ENCODE data around the gene PDCD1.
"Not testable (repeated sequence)": the region's sequence is repeated elsewhere in the genome, so short reads cannot be mapped to it uniquely, and the experiment has no call there.

Gene PDCD1

DNA sequence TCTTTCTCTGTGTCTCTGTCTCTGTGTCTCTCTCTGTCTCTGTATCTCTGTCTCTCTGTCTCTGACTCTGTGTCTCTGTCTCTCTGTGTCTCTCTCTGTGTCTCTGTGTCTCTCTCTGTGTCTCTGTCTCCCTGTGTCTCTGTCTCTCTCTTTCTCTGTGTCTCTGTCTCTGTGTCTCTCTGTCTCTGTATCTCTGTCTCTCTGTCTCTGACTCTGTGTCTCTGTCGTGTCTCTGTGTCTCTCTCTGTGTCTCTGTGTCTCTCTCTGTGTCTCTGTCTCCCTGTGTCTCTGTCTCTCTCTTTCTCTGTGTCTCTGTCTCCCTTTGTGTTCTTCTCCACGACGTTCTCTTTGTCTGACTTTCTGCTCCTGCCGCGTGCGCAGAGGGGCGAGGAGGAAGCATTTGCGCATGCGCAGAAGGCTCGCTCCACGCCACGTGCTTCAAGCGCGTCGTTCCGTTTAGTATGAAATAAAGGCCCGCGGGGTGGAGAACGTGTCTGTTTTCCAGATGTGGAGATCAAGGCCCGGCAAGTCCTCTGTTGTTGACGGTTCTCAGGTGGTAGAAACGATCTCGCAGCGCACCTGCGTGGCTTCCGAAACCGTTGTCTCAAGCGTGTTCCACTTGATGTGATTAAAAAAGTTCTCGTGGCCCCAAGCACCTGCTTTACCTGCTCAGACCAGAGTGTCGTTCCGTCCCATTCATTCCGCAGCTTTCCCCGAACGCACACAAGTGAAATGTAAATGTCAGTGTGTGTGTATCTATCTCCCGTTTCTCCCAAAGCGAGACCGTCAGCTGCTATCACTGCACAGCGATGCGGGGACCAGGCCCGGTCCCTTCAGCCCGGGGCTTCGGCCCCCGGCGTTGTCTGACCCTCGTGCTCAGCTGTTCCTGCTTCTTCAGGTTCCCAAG, 34.9 kb downstream of the PDCD1 start:
- not testable (repeated sequence) for DNase-seq

GRCh38 chr2:241822264-241822623, 36.5 kb downstream of the PDCD1 start:
- no peak for DNase-seq

DNA sequence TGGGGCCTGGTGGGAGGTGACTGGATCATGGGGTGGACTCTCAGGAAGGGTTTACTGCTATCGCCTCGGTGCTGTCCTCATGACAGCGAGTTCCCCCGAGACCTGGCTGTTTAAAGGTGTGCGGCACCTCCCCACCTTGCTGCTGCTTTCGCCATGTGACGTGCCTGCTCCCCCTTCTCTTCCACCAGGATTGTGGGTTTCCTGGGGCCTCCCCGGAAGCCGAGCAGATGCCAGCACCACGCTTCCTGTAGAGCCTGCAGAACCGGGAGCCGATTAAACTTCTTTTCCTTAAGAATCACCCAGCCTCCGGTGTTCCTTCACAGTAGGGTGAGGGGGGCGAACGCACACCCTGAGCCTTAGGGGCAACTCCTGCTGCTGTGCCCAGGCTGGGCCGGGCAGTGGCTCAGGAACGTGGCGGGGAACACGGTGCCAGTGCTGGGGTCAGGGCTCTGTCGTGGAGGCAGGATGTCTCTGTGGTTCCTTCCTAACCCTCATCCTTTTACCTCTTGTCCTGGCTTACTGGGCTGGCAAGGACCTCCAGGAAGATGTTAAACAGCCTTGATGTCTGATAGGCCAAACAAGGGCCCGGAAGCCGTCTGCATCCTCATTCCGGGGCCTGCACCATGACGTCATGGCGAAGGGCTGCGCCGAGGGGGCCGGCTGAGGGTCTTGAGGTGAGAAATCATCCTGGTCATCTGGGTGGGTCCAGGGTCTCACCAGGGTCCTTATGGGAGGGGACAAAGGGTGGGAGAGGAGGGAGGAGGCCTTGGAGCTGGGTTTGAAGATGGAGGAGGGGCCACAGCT, 37.0 kb downstream of the PDCD1 start:
- no peak for DNase-seq

GRCh38 chr2:241820625-241821384, 37.9 kb downstream of the PDCD1 start:
- no peak for DNase-seq

DNA sequence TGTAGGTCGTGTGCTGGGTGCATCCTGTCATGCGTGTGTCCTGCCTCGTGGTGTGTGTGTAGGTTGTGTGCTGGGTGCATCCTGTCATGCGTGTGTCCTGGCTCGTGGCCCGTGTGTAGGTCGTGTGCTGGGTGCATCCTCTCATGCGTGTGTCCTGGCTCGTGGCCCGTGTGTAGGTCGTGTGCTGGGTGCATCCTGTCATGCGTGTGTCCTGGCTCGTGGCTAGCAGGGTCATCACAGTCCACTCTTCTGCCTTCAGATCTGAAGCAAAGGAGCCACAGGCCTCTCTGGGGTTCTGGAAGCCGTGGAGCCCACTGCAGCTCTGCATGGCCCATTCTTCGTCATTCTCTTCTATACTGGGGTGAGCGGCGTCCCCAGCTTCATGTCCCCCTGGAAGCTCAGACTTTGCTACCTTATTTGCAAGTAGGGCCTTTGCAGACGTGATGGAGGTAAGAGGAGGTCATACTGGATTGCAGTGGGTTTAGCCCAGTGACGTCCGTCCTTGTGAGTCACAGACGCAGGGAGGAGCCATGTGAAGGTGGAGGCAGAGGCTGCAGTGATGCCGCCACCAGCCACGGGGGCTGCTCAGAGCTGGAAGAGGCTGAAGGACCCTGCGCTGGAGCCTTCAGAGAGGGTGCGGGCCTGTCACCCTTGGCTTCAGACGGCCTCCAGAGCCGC, 38.6 kb downstream of the PDCD1 start:
- DNase-seq: not testable (repeated sequence)

DNA sequence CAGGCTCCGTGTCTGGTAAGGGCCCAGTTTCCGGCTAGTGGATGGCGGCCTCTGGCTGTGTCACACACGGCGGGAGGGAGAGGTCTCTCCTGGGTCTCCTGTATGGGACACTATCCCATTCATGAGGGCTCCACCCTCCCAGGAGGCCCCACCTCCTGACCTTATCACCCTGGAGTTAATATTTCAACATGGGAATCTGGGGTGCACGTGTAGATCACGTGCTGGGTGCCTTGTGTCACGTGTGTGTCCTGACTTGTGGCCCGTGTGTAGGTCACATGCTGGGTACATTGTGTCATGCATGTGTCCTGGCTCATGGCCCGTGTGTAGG, 39.8 kb downstream of the PDCD1 start:
- no peak for DNase-seq

- DNase-seq: no peak
Measured at GRCh38 chr2:241818229-241818942, 40.3 kb downstream of the PDCD1 start.

DNA sequence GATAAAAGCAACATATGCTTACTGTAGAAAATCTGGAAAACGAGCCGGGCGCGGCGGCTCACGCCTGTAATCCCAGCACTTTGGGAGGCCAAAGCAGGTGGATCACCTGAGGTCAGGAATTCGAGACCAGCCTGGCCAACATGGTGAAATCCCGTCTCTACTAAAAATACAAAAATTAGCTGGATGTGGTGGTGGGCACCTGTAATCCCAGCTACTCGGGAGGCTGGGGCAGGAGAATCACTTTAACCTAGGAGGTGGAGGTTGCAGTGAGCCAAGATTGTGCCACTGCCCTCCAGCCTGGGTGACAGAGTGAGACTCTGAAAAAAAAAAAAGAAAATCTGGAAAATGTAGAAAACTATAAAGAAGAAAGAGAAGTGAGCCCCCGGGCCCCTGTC, 40.9 kb downstream of the PDCD1 start:
- DNase-seq: not testable (repeated sequence)

DNA sequence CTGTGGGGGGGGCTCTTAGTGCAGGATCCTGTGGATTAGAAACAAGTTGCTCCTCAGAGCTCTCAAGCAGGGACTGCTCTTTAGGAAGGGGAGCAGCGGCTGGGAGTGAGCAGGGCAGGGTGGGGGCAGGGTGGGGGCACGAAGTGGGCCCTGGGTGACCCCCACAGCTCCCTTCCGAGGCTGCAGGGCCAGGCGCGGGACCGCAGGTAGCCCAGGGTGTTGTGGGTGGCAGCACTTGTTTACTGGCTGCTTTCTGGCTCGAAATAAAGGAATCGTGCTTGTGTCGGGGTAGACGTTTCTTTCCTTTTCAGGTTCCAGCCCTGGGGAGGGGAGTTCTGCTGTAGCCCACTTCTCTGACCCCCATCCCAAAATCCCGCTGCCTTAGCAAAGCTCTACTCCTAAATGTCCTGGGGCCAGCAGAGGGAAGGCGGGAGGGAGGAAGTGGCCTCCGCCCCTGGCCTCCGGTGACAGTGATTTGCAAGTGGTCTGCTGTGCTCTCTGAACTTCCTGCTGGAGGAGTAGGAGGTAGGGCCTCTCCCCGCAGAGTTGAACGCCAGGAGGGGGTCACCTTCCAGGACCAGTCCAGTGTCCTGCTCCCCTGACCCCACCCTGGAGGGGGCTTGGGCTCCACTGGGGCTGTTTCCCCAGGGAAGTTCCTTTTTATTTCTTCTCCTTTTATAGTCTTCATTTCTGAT, 41.4 kb downstream of the PDCD1 start:
- DNase-seq: no peak

DNA sequence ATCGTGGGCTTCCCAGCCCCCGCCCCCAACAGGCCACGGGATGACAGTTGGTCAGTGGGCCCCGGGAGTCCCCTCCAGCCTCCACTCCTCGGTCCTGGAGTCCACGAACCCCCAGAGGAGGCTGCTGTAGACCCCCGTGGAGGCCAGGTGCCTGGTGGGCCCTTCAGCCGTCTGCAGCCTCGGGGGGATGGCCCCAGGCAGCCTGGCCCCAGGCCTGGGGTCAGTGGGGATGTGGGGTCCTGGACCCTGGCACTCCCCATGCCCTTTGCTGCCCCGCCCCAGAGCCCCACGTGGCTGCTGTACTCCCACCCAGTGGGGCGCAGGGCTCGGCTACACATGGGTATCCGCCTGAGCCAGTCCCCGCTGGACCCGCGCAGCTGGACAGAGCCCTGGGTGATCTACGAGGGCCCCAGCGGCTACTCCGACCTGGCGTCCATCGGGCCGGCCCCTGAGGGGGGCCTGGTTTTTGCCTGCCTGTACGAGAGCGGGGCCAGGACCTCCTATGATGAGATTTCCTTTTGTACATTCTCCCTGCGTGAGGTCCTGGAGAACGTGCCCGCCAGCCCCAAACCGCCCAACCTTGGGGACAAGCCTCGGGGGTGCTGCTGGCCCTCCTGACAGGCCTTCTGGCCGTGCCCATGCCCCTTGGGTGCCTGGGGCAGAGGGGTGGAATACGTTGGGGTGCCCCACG, 42.1 kb downstream of the PDCD1 start:
- DNase-seq: no peak

- DNase-seq: no peak
Measured at GRCh38 chr2:241815477-241816430, 42.9 kb downstream of the PDCD1 start.

- DNase-seq: no peak
Measured at GRCh38 chr2:241814643-241815476, 43.8 kb downstream of the PDCD1 start.

DNA sequence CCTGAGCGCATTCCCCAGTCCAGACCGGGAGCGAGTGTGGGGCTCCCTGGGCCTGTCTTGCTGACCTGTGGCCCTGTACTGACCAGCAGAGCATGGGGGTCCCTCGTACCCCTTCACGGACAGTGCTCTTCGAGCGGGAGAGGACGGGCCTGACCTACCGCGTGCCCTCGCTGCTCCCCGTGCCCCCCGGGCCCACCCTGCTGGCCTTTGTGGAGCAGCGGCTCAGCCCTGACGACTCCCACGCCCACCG, 44.4 kb downstream of the PDCD1 start:
- no peak for DNase-seq

DNA sequence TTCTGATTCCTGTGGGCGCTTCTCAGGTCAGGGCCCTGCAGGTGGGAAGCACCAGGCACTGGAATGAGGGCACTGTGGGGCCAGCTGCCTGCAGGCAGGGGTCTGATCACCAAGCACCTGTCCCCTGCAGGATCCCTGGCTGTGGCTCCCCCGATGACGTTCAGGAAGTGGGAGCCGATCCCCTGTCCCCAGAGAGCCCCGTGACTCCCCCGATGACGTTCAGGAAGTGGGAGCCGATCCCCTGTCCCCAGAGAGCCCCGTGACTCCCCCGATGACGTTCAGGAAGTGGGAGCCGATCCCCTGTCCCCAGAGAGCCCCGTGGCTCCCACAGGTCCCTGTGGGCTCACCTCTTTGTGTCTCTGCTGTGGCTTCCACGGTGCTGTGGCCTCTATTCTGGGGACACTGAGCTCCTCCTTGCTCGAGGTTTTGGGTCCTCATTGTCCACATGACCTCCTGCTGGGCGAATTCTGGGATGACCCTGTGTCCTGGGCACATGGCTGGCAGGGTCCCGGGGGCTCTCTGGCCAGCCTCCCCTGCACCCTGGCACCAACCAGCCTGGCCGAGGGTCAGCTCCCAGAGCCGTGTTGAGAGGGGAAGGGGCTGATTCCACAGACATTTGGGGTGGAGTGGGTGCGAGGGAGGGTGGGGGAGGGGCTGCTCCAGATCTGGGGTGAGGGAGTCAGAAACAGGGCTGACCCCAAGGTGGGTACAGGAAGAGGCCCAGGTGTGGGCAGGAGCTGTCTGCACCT, 44.9 kb downstream of the PDCD1 start:
- DNase-seq: no peak

DNA sequence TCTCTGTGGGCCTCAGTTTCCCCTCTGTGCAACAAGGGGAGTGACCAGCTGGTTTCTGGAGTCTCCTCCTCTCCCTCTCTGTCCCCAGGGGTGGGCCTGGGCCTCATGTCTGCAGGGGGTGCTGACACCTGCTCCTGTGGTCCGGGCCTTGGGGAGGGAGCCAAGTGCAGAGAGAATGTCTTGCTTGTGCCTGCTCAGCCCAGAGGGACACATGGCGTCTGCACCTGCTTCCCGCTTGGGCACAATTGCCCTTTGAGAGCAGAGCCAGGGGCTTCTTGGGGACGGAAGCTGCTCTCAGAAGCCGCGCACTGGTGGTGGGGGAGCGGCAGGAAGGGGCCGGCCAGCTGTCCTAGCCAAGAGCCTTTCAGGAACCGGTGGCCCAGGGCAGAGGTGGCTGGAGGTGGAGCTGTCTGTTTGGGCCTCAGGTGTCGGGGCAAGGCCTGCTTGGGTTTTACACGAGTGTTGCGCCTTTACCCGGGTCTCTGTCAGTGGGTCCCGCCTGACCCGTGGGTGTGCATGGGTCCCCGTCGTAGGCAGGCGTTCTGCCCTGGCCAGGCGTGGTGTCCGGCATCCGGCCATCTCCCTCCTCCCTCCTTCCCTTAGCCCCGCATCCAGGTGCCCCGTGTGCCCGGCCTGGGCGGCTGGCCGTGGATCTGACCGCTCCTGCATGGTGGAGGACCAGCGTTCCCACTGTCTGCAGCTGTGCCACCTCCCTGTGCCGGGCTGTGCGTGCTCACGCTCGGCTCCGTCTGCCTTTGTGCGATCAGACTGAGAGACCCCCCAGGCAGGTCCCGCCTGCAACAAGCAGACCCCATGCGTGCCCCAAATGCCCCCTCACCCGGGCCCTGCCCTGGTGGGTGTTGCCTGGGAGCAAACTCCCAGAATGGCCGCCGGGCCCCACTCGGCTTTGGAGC, 45.7 kb downstream of the PDCD1 start:
- no peak for DNase-seq

- DNase-seq: no peak
Measured at GRCh38 chr2:241811952-241812729, 46.6 kb downstream of the PDCD1 start.

Measured in NCI-H1092 treated with DMSO at 0.1 percent for 48 hours (cell line).